ENCODE data around the gene ANKRD12.

DNA sequence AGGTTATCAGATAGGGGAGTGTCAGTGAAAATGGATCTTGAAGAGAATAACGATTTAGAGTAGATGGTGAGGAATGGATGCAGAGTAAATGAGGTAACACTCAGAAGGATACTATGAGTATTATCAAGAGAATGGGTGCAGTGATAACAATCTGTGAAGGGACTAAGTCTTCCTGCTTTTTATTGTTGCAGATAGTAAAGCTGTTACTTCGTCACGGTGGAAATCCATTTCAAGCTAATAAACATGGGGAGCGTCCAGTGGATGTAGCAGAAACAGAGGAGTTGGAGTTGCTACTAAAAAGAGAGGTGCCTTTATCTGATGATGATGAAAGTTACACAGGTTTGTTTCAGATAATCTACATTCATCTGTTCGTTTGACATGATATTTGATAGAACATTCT, 85.1 kb downstream of the ANKRD12 start:
- TF ChIP-seq EZH2 (IDR thresholded peaks at IDR 0.05) (no peak), POLR2AphosphoS5 (IDR thresholded peaks at IDR 0.05; ENCODE audit: borderline replicate concordance, low read depth, low read length) (no peak)
